Measurements from ENCODE around the gene RAB3GAP2.
A peak's percentile ranks its signal among the peaks of the same experiment; 100 is the strongest.
"Not testable (repeated sequence)": the region's sequence is repeated elsewhere in the genome, so short reads cannot be mapped to it uniquely, and the experiment has no call there.

The RAB3GAP2 gene

GRCh38 chr1:220281159-220281574 lies 8.9 kb upstream of the RAB3GAP2 start:
- DNase-seq = no peak

- no peak for DNase-seq
Measured at GRCh38 chr1:220280249-220280648, 8.0 kb upstream of the RAB3GAP2 start.

- DNase-seq = no peak
Measured at GRCh38 chr1:220278991-220279390, 6.7 kb upstream of the RAB3GAP2 start.

- no peak for DNase-seq
Measured at GRCh38 chr1:220275430-220275829, 3.2 kb upstream of the RAB3GAP2 start.

- no peak for DNase-seq
Measured at GRCh38 chr1:220274251-220274855, 2.1 kb upstream of the RAB3GAP2 start.

GRCh38 chr1:220272841-220273090 lies 513 bp upstream of the RAB3GAP2 start:
- no peak for DNase-seq

- DNase-seq = peak; percentile 27
Measured at GRCh38 chr1:220271706-220272046, 577 bp downstream of the RAB3GAP2 start.

- no peak for DNase-seq
Measured at GRCh38 chr1:220269036-220269435, 3.2 kb downstream of the RAB3GAP2 start.

GRCh38 chr1:220267630-220268029 lies 4.6 kb downstream of the RAB3GAP2 start:
- DNase-seq = no peak

GRCh38 chr1:220260228-220260627 lies 12.0 kb downstream of the RAB3GAP2 start:
- not testable (repeated sequence) for DNase-seq

- DNase-seq = not testable (repeated sequence)
Measured at GRCh38 chr1:220259756-220260155, 12.5 kb downstream of the RAB3GAP2 start.

- not testable (repeated sequence) for DNase-seq
Measured at GRCh38 chr1:220256194-220256593, 16.1 kb downstream of the RAB3GAP2 start.

- DNase-seq = no peak
Measured at GRCh38 chr1:220255204-220255603, 17.0 kb downstream of the RAB3GAP2 start.

- not testable (repeated sequence) for DNase-seq
Measured at GRCh38 chr1:220253290-220253689, 19.0 kb downstream of the RAB3GAP2 start.

- DNase-seq = no peak
Measured at GRCh38 chr1:220251272-220251671, 21.0 kb downstream of the RAB3GAP2 start.

- DNase-seq = no peak
Measured at GRCh38 chr1:220250681-220251080, 21.6 kb downstream of the RAB3GAP2 start.

GRCh38 chr1:220249522-220249921 lies 22.7 kb downstream of the RAB3GAP2 start:
- no peak for DNase-seq

GRCh38 chr1:220248715-220249265 lies 23.5 kb downstream of the RAB3GAP2 start:
- DNase-seq = not testable (repeated sequence)

- DNase-seq = not testable (repeated sequence)
Measured at GRCh38 chr1:220245900-220246299, 26.4 kb downstream of the RAB3GAP2 start.

- DNase-seq = no peak
Measured at GRCh38 chr1:220243947-220244346, 28.3 kb downstream of the RAB3GAP2 start.

GRCh38 chr1:220241072-220241663 lies 31.1 kb downstream of the RAB3GAP2 start:
- no peak for DNase-seq

- no peak for DNase-seq
Measured at GRCh38 chr1:220239966-220240365, 32.3 kb downstream of the RAB3GAP2 start.

- no peak for DNase-seq
Measured at GRCh38 chr1:220239213-220239612, 33.0 kb downstream of the RAB3GAP2 start.

- DNase-seq = not testable (repeated sequence)
Measured at GRCh38 chr1:220236278-220236677, 36.0 kb downstream of the RAB3GAP2 start.

- no peak for DNase-seq
Measured at GRCh38 chr1:220235462-220235861, 36.8 kb downstream of the RAB3GAP2 start.

Measured in stimulated activated CD4-positive, alpha-beta T cell treated with anti-CD3 and anti-CD28 coated beads, Interleukin-15, amount 100 ng/mL, for 24 hours (primary cell).